ENCODE measurements around the gene NIPSNAP2.
"Not testable (repeated sequence)": the region's sequence is repeated elsewhere in the genome, so short reads cannot be mapped to it uniquely, and the experiment has no call there.

Gene NIPSNAP2

DNA sequence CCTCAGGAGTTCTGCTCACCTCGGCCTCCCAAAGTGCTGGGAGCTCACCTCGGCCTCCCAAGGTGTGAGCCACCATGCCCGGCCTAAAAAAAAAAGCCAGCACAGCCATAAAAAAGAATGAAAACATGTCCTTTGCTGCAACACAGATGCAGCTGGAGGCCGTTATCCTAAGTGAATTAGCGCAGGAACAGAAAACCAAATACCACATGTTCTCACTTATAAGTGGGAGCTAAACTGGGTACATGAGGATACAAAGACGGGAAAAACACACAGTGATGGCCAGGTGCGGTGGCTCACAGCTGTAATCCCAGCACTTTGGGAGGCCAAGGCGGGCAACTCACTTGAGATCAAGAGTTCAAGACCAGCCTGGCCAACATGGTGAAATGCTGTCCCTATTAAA, 66.0 kb downstream of the NIPSNAP2 start:
- DNase-seq (ENCODE audit: low read depth), result no peak
- no peak for TF ChIP-seq CTCF (conservative IDR thresholded peaks at IDR 0.05; ENCODE audit: low read length)
- no peak overlapping the region for H3K4me3 ChIP-seq (ENCODE audit: low read length)

GRCh38 chr7:56031556-56031955, 67.2 kb downstream of the NIPSNAP2 start:
- DNase-seq (ENCODE audit: low read depth); H3K4me3 ChIP-seq (ENCODE audit: low read length): not testable (repeated sequence)

DNA sequence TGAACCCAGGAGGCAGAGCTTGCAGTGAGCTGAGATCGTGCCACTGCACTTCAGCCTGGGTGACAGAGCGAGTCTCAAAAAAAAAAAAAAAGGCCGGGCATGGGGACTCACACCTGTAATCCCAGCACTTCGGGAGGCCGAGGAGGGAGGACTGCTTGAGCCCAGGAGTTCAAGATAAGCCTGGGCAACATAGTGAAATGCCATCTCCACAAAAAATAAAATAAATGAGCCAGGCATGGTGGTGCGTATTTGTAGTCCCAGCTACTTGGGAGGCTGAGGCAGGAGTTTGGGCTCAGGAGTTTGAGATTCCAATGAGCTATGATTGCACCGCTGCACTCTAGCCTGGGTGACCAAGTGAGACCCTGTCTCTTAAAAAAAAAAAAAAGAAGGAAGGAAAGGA, 68.2 kb downstream of the NIPSNAP2 start:
- H3K4me3 ChIP-seq (ENCODE audit: low read length); DNase-seq (ENCODE audit: low read depth): not testable (repeated sequence)

DNA sequence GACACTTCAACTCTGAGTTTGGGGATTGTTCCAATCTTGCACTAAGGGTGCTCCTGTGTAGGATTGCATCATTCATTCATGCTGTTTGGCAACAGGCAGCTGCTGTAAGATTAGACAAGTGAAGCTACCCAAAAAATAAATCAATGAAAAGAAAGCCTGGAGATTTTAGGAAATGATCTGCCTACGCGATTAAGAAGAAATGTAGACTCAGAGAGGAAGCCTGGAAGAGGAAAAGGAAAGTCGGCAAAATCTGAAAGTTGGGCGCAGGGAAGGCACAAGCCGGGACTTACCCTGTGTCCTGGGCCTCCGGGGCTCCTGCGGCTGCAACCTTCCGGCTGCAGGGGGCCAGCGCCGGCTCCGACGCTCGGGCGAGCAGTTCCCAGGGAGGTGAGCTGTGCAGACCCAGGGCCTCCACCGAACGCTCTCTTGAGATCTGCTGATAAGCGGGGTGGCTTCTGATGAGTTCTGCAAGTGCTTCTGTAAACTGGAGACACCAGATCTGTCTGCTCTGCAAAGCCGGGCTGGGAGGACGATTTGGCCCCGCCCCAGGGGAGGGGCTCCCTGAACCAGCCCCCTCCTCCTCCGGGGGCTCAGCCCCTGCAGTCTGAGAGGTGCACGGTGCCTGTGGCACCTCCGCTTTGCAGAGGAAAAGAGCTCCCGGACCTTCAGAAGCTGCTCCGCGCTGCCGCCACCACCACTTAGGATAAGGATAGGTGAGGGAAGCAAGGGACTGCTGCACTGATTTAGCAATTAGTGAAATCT, 69.5 kb downstream of the NIPSNAP2 start:
- H3K4me3 ChIP-seq (ENCODE audit: low read length), result peak overlapping the region; percentile 79

GRCh38 chr7:56040730-56041129, 76.3 kb downstream of the NIPSNAP2 start:
- DNase-seq (ENCODE audit: low read depth), result no peak
- no peak for TF ChIP-seq CTCF (conservative IDR thresholded peaks at IDR 0.05; ENCODE audit: low read length)
- H3K4me3 ChIP-seq (ENCODE audit: low read length), result no peak overlapping the region

More for the DNA sequence above, 69.5 kb downstream of the NIPSNAP2 start:
- DNase-seq (ENCODE audit: low read depth), result peak; percentile 70
- TF ChIP-seq CTCF (conservative IDR thresholded peaks at IDR 0.05; ENCODE audit: low read length), result peak; percentile 45

- not testable (repeated sequence) for H3K4me3 ChIP-seq (ENCODE audit: low read length); DNase-seq (ENCODE audit: low read depth)
These were observed 81.4 kb downstream of the NIPSNAP2 start for GRCh38 chr7:56045758-56046157.

- no peak overlapping the region for H3K4me3 ChIP-seq (ENCODE audit: low read length)
- peak; percentile 94 for DNase-seq (ENCODE audit: low read depth)
- TF ChIP-seq CTCF (conservative IDR thresholded peaks at IDR 0.05; ENCODE audit: low read length), result no peak
These were observed 82.5 kb downstream of the NIPSNAP2 start for GRCh38 chr7:56046721-56047445.

DNA sequence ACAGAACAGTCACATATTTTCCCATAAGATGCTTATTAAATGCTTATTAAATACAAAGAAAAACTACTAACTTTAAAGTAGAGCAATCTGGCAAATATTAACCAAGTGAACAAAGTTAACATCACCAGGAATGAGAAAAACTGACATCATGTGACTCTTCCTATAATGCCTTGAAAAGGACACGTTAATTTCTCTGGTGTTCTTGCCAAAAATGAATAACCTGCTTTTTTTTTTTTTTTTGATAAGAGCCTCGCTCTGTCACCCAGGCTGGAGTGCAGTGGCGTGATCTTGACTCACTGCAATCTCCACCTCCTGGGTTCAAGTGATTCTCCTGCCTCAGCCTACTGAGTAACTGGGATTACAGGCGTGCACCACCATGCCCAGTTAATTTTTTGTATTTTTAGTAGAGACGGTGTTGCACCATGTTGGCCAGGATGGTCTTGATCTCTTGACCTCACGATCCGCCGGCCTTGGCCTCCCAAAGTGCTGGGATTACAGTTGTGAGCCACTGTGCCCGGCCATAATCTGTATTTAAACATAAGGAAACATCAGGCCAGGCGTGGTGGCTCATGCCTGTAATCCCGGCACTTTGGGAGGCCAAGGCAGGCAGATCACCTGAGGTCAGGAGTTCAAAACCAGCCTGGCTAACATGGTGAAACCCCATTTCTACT, 83.2 kb downstream of the NIPSNAP2 start:
- H3K4me3 ChIP-seq (ENCODE audit: low read length), result not testable (repeated sequence)

GRCh38 chr7:56048245-56048644, 83.9 kb downstream of the NIPSNAP2 start:
- no peak for DNase-seq (ENCODE audit: low read depth)
- no peak for TF ChIP-seq CTCF (conservative IDR thresholded peaks at IDR 0.05; ENCODE audit: low read length)
- no peak overlapping the region for H3K4me3 ChIP-seq (ENCODE audit: low read length)

More for the DNA sequence above, 83.2 kb downstream of the NIPSNAP2 start:
- not testable (repeated sequence) for DNase-seq (ENCODE audit: low read depth)

GRCh38 chr7:56048763-56049162, 84.4 kb downstream of the NIPSNAP2 start:
- not testable (repeated sequence) for DNase-seq (ENCODE audit: low read depth); H3K4me3 ChIP-seq (ENCODE audit: low read length)
